DOHH2 (cell line): ENCODE results near the gene SOX8.

Experiments
- EZH2phosphoT487 ChIP-seq: fragments of 200-600 bp; sonication (generic); IDR thresholded peaks from 2 replicates; pipeline ENCODE4 v1.6.1; 2017; ENCODE audit warnings: borderline replicate concordance, mild to moderate bottlenecking, antibody characterized with exemption, low read length, moderate library complexity, mixed read lengths
- TF ChIP-seq, protein P1 (sequence below): fragments of 200-600 bp; sonication (generic); IDR thresholded peaks from one replicate; pipeline ENCODE4 v1.5.1; 2014; ENCODE audit warnings: antibody characterized with exemption, mild to moderate bottlenecking, low read depth, low read length; ENCODE audit not compliant: poor library complexity, severe bottlenecking

DNA sequence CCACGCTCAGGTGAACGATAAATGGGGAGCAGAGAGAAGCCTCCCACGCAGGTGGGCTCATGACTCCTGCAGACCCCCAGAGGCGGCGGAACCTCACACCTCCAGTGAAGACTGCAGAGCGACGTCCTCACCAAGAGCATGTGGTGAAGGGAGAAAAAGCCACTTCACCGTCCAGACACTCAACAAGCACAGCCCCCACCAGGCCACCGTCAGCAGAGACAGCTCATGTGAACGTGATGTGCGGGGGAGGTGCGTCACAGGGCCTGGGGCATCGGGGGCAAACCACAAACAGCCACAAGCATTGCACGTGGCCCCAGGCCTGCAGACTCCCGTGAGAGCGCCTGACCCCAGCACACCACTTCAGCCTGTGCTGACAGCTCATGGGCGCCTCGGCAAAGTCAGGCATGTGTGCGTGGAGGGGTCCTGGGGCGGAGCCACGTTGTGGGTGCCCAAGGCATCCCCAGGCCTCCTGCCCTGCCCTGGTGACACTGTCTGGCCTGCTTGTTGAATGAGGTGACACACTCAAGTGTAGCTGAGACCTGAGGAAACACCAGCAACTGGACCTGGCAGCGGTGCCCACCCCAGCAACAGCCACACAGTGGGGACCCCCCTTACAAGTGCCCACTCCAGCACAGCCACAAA lies 29.8 kb upstream of the SOX8 start:
- TF ChIP-seq, protein P1, sequence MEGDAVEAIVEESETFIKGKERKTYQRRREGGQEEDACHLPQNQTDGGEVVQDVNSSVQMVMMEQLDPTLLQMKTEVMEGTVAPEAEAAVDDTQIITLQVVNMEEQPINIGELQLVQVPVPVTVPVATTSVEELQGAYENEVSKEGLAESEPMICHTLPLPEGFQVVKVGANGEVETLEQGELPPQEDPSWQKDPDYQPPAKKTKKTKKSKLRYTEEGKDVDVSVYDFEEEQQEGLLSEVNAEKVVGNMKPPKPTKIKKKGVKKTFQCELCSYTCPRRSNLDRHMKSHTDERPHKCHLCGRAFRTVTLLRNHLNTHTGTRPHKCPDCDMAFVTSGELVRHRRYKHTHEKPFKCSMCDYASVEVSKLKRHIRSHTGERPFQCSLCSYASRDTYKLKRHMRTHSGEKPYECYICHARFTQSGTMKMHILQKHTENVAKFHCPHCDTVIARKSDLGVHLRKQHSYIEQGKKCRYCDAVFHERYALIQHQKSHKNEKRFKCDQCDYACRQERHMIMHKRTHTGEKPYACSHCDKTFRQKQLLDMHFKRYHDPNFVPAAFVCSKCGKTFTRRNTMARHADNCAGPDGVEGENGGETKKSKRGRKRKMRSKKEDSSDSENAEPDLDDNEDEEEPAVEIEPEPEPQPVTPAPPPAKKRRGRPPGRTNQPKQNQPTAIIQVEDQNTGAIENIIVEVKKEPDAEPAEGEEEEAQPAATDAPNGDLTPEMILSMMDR = no peak
- no peak for TF ChIP-seq EZH2phosphoT487
